ENCODE results near the gene PFDN2.

PFDN2 gene

GRCh38 chr1:161139766-161140165 lies 21.9 kb upstream of the PFDN2 start:
- no peak overlapping the region for H3K4me3 ChIP-seq (ENCODE audit: low read length)
- peak; percentile 70 for TF ChIP-seq CTCF (conservative IDR thresholded peaks at IDR 0.05; ENCODE audit: low read length)
- peak; percentile 53 for DNase-seq (ENCODE audit: low read depth)

GRCh38 chr1:161138431-161138830 lies 20.6 kb upstream of the PFDN2 start:
- no peak overlapping the region for H3K4me3 ChIP-seq (ENCODE audit: low read length)
- TF ChIP-seq CTCF (conservative IDR thresholded peaks at IDR 0.05; ENCODE audit: low read length), result no peak
- no peak for DNase-seq (ENCODE audit: low read depth)

DNA sequence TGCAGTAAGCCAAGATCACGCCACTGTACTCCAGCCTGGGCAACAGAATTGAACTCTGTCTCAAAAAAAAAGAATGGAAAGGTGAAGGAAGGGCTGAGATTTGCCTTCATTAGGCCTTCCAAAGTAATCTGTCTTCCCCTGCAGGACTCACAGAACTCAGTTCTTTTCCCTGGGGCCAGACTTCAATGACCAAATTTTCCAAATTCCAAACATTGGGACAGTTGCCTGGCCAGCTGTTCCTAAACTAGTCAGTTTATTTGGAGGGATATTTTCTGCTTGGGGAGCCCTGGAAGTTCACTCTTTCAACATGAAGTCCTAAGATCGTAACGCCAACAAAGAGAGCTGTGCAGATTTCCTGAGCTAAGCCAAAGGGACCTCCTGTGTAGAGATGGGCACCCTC lies 20.0 kb upstream of the PFDN2 start:
- TF ChIP-seq CTCF (conservative IDR thresholded peaks at IDR 0.05; ENCODE audit: low read length), result no peak
- no peak for DNase-seq (ENCODE audit: low read depth)
- no peak overlapping the region for H3K4me3 ChIP-seq (ENCODE audit: low read length)

- DNase-seq (ENCODE audit: low read depth), result no peak
- peak overlapping the region; percentile 97 for H3K4me3 ChIP-seq (ENCODE audit: low read length)
- no peak for TF ChIP-seq CTCF (conservative IDR thresholded peaks at IDR 0.05; ENCODE audit: low read length)
These were observed 15.4 kb upstream of the PFDN2 start for GRCh38 chr1:161133220-161133740.

DNA sequence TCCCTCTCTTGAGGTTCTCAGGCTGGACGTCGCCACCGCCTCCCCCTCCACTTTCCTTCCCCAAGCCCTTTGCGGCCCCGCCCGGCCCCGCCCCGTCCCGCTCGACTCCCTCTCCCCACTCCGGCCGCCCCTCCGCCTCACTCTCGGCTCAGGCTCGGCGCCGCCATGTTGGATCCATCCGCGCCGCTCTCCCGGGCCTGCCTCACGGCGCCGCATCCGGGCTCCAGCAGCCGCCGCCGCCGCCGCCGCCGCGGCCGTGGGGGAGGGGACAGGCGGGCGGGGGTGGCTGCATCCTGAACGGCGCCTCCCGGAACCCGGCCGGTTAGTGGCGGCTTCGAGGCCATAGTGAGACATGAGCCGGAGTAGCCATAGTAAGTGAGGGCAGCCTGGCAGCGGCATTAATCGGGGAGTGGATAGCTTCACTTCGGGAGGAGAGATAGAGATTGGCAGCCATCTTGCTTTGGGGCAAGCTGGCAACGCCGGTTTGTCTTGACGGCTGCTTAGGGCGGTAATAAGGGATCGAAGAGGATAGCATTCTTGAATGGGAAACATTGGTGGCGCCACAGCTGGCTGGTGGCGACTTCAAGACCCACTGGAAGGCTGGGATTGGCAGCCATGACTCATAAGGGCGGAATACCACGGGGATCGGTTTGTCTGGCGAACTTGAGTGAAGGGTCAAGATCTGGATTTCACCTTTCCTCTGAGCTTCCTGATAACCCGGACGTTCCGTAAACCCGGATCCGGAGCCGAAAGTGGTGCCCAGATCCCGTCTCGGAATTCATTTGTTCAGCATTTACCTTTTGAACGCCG lies 14.8 kb upstream of the PFDN2 start, which contains the start of gene DEDD:
TSS of gene DEDD (minus strand) at position 258 of the 810 bp plus-strand sequence. CDS start 8,205 bp downstream, outside the sequence.
- peak within 1 kb of the TSS; percentile 97 for H3K4me3 ChIP-seq (ENCODE audit: low read length)
- DNase-seq (ENCODE audit: low read depth), result peak; percentile 98
- TF ChIP-seq CTCF (conservative IDR thresholded peaks at IDR 0.05; ENCODE audit: low read length), result peak; percentile 18

GRCh38 chr1:161131523-161132409 lies 13.9 kb upstream of the PFDN2 start:
- no peak for TF ChIP-seq CTCF (conservative IDR thresholded peaks at IDR 0.05; ENCODE audit: low read length)
- peak overlapping the region; percentile 97 for H3K4me3 ChIP-seq (ENCODE audit: low read length)
- peak; percentile 29 for DNase-seq (ENCODE audit: low read depth)

All from AG10803 (cell line).